Fibroblast of skin of scalp (primary cell): ENCODE results near the gene PNKD.

ENCODE experiments used
- DNase-seq: peaks from one replicate; pipeline ENCODE4 v3.0.0-alpha.2; 2013

PNKD gene

DNA sequence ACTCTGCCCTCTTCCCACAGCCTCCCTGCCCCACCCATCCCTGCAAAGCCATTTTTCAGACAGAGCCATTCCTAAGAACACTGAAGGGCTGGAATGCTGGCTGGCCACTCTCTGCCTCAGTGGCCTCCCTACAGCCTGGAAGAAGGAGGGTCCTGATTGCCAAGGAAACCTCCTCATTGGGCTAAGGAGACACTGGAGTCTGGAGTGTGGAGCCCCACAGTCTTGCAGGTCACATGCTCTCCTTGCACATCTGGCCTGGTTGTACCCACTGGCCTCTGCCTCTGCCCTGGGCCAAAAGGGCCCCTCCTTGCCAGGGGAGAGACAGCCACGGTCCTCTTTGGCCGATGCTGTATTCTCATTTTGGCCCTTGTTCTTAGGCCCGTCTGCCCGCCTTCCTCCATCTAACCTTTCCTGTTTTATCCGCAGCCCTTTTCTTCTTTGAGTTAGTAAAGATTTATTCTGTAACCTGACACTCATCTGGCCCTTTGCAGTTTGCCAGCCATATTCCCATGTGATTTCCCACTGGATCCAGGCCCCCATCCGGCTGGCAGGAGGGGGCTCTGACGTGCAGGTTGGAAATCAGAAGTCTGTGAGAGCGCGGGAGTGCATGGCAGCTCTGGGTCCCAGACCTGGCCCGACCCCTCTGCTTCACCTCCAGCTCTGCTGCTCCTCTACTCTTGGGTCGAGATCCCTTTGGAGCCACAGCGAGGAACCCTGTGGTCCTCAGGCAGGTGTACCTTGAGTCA is 75.3 kb downstream of the PNKD start:
- no peak for DNase-seq

DNA sequence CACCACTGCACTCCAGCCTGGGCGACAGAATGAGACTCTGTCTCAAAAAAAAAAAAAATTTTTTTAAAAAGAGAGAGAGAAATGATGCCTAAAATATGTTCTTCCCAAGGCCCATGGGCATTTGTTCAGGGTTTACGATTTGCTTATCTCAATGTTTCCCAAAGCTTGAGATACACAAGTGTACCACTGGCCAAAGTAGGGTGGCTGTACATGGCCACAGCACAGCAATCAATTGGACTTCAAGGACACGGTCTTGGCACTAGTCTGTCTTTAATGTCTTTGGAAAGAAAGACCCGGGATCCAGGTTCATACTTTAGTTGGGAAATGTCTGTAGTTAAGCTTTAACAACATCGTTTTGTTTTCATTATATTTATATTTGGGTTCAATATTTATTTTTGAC is 76.9 kb downstream of the PNKD start:
- DNase-seq = no peak

DNA sequence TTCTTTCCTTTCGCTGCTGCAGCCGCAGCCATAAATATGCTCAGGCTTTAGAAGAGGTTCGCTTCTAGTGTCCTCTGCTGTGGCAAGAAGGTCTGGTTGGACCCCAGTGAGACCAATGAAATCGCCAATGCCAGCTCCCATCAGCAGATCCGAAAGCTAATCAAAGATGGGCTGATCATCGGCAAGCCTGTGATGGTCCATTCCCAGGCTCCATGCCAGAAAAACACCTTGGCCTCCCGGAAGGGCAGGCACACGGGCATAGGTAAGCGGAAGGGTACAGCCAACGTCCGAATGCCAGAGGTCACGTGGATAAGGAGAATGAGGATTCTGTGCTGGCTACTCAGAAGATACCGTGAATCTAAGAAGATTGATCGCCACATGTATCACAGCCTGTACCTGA is 83.7 kb downstream of the PNKD start:
- DNase-seq = no peak

DNA sequence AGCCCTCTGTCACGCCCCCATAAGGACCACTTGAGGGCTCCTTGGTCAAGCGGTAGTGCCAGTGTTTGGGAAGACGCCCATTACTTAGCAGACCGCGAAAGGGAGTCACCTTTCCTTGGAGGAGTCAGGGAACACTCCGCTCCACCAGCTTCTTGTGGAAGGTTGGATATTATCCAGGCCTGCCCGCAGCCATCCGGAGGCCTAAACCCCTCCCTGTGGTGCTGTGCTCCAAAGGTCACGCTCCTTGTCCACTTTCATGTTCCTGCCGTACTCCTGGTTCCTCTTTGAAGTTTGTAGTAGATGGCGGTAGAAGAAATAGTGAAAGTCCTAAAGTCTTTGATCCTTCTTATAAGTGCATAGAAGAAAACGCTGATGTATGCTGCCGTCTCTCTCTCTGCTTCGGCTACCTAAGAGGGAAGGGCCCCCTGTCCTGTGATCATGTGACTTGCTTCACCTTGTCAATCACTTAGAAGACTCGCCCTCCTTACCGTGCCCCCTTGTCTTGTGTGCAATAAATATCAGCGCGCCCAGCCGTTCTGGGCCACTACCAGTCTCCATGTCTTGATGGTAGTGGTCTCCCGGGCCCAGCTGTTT is 84.6 kb downstream of the PNKD start:
- DNase-seq = no peak

DNA sequence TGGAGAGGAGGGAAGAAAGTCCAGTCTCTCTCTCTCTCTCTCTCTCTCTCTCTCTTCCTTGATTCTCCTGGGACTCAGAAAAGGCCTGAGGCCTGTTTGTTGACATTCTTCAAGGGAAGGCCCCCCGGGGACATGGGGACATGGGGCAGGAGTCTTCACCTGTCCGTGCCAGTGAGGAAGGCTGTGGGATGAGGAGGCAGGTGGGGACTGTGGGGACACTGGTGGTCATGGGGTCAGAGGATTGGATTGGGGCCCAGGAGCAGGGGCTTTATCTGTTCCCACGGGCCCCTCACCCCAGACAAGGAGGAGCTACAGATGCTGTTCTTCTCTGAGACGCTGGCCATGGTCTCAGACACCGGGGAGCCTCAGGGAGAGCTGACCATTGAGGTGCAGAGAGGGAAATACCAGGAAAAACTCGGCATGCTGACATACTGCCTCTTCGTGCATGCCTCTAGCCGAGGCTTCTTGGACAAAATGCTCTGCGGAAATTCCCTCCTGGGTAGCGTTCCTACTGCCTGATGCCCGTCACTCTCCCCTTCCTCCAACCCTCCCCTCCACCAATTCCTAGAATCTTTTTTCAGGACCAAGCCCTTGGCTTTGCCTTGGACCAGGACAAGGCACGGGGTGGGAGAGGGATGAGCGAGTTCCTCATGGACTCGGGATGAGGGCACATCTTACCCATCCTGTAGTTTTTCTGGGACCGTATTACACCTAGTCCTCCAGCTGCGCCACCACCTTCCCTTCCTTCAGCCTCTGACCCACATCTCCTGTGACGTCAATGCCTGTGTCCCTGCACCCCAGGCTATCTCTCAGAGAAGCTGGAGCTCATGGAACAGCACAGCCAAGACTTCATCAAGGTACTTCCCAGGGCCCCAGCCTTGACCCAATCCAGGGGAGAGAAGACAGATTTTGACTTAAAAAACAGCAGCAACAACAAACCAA is 87.2 kb downstream of the PNKD start:
- DNase-seq = no peak

DNA sequence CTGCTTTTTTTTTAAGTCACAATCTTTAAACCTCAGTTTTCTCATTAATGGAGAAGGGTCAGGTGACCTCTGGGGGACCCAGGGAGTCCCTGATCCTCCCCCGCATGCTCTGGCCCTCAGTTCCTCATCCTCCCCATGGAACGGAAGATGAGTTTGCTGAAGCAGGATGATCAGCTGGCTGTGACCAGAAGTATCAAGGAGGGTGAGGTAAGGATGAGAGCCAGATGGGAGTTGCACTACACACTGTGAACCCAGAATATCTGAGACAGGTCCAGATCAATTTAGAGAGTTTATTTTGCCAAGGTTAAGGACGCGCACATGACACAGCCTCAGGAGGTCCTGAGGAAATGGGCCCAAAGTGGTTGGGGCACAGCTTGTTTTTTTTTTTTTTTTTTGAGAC is 90.1 kb downstream of the PNKD start:
- no peak for DNase-seq

DNA sequence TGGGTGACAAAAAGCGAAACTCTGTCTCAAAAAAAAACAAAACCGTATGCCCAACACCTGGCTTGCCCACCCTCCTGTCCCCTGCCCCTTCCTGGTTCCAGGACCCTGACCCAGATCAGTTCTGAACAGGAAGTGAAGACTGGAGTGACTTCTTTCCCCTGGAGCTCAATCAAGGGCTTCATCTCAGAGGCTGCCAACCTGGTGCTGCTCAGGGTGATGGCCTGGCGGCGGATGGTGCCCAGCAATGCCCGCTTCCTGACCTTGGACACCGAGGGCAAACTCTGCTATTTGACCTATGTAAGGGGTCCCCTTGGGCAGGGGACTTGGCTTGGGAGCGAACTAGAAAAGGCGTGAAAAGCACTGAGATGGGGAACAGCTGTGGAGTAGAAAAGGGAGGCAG is 92.3 kb downstream of the PNKD start:
- DNase-seq = no peak

DNA sequence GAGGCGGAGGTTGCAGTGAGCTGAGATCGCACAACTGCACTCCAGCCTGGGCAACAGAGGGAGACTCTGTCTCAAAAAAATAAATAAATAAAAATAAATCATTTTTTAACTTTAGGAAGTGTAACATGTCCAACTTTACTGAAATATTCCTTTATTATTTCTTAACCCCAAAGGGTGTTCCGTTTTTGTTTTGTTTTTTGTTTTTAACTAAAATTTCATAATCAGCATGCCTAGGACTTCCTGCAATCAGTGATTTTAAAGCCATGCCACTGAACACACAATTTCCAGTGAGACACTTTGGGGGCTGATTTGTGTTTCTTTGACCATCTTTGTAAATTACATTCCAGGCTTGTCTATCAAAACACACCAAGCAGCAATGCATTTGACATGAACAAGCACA is 93.4 kb downstream of the PNKD start:
- DNase-seq = no peak

DNA sequence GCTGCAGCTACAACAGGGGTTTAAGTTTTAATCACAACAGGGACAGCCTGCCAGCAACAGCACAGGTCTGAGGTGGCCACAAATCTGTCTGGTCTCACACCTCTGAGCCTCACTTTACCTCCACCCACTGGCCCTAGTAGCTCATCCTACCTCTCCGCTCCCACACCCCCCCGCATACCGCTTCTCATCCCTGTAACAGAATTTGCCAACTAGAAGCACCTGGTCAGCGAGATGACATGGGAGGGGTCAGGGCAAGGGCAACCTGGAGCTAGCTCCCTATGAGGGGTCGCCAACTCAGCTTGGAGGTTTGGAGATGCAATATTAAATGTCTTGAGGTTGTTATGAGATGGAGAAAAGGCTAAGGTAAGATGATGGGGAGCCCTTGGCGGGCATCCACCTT is 93.9 kb downstream of the PNKD start:
- DNase-seq = no peak

DNA sequence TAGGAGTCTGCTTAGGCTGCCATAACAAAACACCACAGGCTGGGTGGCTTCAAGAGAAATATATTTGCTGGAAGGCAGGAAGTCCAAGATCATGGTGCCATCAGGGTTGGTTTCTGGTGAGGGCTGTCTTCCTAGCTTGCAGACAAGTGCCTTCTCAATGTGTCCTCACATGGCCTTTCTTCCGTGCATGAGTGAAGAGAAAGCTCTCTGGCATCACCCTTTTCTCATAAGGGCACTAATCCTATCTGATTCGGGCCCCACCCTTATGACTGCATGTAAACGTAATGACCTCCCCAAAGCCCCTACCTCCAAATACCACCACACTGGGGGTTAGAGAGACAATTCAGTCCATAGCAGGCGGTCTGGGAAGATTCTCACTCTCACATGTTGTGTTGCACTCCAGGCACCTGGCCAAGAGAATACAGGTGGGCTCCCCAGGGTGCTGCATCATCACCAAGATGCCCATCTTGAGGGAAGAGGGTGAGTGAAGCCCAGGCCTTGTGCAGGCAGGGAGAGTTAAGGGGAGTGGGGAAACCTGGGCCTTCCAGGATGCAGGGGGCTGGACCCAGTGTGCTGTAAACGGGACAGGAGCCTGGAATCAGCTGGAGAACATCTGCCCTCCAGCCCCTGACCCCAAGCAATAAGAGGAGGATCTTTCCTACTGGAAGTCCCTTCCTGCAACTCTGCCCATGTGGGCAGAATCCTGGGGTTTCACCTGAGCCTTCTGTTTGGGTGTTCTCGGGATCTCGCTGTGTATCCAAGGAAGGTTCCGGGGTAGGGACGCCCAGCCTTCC is 96.5 kb downstream of the PNKD start:
- no peak for DNase-seq

DNA sequence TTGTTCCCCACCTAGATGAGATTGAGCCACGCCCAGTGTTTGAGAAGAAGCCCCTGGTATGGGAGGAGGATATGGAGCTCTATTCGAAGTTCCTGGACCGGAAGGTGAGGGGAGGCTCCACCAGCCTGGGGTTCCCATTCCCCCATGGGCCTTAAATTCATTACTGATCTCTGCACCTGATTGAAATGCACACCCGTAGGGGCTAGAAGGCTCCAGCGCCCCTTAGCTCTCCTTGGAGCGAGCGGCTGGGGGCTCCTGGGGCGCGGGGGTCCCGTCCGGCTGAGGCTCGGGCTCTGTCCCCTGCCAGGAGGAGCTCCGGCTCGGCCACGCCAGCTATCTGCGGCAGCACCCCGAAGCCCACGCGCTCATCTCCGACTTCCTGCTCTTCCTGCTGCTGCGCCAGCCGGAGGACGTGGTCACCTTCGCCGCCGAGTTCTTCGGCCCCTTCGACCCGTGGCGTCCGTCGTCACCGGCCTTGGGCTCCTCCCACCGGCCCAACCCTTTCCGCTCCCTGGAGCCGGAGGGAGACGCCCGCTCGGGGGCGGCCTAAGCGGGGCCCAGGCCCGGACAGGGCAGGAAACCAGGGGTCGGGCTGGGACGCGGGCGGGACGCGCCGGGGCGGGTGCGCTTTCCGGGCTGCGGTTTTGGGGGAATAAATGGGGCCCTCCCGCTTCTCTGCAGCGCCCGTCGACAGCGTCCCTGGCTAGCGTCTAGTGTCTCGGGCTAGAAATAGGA is 97.3 kb downstream of the PNKD start:
- DNase-seq = peak; percentile 67

DNA sequence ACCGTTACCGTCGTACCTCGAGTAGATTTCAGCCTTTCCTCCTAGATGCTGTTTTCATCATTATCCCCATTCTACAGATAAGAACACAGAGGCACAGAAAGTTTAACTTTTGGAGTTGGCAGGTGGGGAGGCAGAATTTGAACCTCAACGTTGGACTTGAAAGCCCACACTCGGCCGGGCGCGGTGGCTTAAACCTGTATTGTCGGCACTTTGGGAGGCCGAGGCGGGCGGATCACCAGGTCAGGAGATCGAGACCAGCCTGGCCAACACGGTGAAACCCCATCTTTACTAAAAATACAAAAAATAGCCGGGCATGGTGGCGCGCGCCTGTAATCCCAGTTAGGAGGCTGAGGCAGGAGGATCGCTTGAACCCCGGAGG is 97.8 kb downstream of the PNKD start:
- no peak for DNase-seq

DNA sequence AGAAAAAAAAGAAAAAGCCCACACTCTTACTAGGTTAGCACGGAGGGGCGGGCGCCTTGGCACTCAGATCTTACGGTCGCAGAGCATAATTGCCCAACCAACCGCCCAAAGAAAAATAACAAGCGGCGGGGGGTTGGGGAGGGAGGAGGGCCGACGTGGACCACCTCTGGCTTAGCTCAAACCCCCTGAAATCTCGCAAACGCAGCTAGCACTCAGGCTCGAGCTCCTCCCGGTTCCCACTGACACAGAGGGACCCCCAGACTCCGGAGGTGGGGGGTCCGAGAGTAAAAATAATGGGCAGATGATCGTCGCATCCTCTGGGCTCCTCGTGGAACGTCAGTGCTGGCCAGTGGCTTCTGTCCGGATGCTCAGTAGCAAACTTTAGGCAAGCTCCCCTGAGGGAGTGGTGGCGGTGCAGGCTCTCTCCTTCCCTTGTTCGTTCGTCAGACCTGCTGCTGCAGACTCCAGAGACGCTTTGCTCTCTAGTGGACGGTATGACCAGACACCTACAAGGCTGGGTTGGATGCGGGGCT is 98.4 kb downstream of the PNKD start:
- DNase-seq = no peak

DNA sequence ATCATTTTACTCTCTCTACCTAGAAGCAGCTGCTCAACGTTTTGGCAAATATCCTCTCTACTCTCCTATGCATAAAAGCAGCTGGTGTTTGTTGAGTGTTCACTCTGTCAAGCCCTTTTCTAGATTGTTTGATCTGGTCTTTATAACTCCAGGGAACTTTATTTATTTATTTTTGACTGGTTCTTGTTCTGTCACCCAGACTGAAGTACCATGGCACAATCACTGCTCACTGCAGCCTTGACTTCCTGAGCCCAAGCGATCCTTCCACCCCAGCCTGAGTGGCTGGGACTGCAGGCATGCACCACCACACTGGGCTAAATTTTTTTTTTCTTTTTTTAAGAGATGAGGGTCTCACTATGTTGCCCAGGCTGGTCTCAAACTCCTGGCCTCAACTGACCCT is 99.0 kb downstream of the PNKD start:
- DNase-seq = no peak

DNA sequence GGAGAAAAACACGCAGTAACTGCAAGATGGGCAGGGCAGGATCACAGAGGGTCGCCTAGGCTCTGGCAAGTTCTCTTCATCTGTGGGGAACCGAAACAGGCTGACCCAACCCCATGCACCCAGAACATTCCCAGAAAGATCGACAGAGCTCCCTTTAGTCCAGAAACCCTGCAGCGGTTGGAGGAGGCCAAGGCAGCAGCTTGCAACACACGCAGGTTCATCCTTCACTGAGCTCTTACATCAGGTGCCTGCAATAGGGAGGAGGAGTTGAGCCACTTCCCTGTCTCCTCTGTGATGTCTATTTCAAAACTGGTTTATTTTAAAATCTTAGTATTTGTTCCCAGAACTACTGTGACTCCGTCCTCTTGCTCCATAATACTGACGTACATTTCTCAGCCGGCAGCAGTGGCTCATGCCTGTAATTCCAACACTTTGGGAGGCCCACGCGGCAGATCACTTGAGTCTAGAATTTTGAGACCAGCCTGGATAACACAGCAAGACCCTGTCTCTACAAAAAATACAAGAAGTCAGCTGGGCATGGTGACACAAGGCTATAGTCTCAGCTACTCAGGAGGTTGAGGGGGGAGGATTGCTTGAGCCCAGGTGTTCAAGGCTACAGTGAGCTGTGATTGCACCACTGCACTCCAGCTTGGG is 100.2 kb downstream of the PNKD start:
- peak; percentile 27 for DNase-seq

DNA sequence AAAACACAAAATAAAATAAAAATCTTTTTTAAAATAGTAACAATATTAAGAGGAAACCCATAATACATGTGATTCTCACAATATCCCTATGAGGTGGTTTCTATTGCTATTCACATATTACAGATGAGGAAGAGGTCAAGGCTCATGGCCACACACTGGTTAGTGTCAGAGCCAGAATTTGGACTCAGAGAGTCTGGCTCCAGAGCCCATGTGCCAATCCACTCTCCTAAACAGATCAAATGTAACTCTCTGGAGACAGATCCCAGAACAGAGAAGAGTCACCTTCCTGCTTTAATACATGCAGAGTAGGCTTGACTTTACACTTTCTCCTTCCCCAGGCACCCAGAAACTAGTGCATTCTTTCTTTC is 101.6 kb downstream of the PNKD start:
- no peak for DNase-seq

DNA sequence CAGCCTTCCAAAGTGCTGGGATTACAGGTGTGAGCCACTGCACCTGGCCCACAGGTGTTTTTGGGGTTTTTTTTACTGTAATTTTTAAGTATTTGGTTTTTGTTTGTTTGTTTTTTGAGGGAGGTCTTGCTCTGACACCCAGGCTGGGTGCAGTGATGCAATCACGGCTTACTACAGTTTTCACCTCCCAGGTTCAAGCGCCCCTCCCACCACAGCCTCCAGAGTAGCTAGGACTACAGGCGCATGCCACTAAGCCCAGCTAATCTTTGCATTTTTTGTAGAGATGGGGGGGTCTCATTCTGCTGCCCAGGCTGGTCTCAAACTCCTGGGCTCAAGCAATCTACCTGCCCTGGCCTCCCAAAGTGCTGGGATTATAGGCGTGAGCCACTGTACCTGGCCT is 104.5 kb downstream of the PNKD start:
- DNase-seq = no peak

DNA sequence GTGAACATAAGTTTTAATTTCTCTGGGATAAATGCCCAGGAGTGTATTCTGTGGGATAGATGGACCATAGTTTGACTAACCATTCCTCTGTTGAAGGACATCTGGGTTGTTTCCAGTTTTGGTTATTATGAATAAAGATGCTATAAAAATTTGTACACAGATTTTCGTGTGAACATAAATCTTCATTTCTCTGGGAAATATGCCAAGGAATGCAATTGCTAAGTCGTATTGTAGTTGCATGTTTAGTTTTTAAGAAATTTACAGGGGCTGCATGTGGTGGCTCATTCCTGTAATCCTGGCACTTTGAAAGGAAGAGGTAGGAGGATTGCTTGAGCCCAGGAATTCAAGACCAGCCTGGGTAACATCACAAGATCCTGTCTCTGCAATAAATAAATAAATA is 104.9 kb downstream of the PNKD start:
- peak; percentile 70 for DNase-seq

DNA sequence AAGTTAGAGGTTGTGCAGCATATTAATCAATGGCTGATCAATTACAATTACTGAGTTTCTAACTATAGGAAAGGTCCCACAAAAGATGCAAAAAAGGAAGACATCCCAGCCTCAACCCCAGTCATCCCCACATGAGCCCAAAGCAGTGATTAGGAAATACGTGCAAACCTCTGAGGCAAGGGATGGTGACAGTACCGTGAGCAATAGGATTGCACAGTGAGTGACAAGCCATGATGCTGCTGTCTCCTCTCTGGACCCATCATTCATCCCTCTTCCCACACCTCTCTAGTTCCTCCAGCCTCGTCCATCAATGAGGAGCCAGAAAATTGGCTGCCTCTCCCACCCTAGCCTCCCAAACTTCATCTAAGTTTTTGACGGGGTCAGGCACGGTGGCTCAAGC is 107.7 kb downstream of the PNKD start:
- DNase-seq = no peak

DNA sequence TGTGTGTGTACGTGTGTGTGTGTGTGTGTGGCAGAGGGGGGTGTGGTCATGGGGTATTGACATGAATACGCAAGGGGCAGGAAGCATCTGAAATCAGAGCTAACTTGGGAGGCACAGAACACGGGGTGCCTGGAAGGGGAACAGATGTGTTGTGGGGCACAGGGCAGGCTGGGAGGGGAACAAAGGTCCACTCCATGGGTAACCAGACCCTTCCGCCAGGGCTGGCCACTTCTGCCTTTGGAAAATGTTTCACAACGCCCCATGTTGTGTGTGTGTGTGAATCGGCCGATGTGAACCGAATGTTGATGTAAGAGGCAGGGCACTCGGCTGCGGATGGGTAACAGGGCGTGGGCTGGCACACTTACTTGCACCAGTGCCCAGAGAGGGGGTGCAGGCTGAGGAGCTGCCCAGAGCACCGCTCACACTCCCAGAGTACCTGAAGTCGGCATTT is 111.6 kb downstream of the PNKD start, which contains the start of gene SLC11A1:
SLC11A1 (plus strand) TSS at position 358 of the 451 bp plus-strand sequence. CDS start 96 bp downstream, outside the sequence.
- no peak for DNase-seq

DNA sequence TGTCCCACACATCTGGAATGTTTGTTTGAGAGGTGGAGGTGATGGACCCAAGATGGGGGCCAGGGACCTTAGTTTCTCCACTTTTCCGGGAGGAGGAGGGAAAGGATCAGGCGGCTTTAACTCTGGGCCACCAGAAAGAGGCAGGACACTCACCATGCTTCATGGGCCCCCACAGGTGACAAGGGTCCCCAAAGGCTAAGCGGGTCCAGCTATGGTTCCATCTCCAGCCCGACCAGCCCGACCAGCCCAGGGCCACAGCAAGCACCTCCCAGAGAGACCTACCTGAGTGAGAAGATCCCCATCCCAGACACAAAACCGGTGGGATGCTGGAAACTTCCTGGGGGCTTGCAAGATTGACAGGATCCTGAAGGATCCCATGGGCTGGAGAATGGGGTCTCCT is 112.5 kb downstream of the PNKD start:
- no peak for DNase-seq
